ENCODE data around the gene PTPN2.

The PTPN2 gene

GRCh38 chr18:12857991-12858544, 26.0 kb downstream of the PTPN2 start:
- Histone ChIP-seq H3K9ac (ENCODE audit: insufficient read length) (no peak overlapping the region), H3K9me3 (ENCODE audit: low read depth, low read length) (no peaks in the 10 kb centered on the region), H3K4me3 (no peak overlapping the region), H3K27ac (no peak overlapping the region), H3K36me3 (ENCODE audit: insufficient read depth, low read length) (no peaks in the 10 kb centered on the region; the same call in none of the 2 replicates)
- TF ChIP-seq EZH2 (IDR thresholded peaks at IDR 0.05), result no peak
- no peak for TF ChIP-seq POLR2AphosphoS5 (IDR thresholded peaks at IDR 0.05; ENCODE audit: borderline replicate concordance, low read depth, low read length)
- no peak for TF ChIP-seq FOXP2 (optimal IDR thresholded peaks at IDR 0.05; ENCODE audit: control extremely low read depth, extremely low read length, insufficient read depth)
- DNase-seq (ENCODE audit: low read depth, low spot score), result no peak

GRCh38 chr18:12857215-12857905, 26.7 kb downstream of the PTPN2 start:
- no peak overlapping the region for H3K9ac ChIP-seq (ENCODE audit: insufficient read length)
- TF ChIP-seq FOXP2 (optimal IDR thresholded peaks at IDR 0.05; ENCODE audit: control extremely low read depth, extremely low read length, insufficient read depth), result no peak
- no peak for TF ChIP-seq POLR2AphosphoS5 (IDR thresholded peaks at IDR 0.05; ENCODE audit: borderline replicate concordance, low read depth, low read length)
- TF ChIP-seq EZH2 (IDR thresholded peaks at IDR 0.05), result no peak
- no peaks in the 10 kb centered on the region; the same call in none of the 2 replicates for H3K36me3 ChIP-seq (ENCODE audit: insufficient read depth, low read length)
- no peak overlapping the region for H3K27ac ChIP-seq
- H3K9me3 ChIP-seq (ENCODE audit: low read depth, low read length), result no peaks in the 10 kb centered on the region
- H3K4me3 ChIP-seq, result no peak overlapping the region
- no peak for DNase-seq (ENCODE audit: low read depth, low spot score)

GRCh38 chr18:12855916-12856315, 28.1 kb downstream of the PTPN2 start:
- Histone ChIP-seq H3K4me3 (no peak overlapping the region), H3K27ac (no peak overlapping the region), H3K36me3 (ENCODE audit: insufficient read depth, low read length) (no peaks in the 10 kb centered on the region; the same call in none of the 2 replicates), H3K9me3 (ENCODE audit: low read depth, low read length) (no peaks in the 10 kb centered on the region), H3K9ac (ENCODE audit: insufficient read length) (no peak overlapping the region)
- no peak for DNase-seq (ENCODE audit: low read depth, low spot score)
- TF ChIP-seq POLR2AphosphoS5 (IDR thresholded peaks at IDR 0.05; ENCODE audit: borderline replicate concordance, low read depth, low read length) (no peak), EZH2 (IDR thresholded peaks at IDR 0.05) (no peak), FOXP2 (optimal IDR thresholded peaks at IDR 0.05; ENCODE audit: control extremely low read depth, extremely low read length, insufficient read depth) (no peak)

DNA sequence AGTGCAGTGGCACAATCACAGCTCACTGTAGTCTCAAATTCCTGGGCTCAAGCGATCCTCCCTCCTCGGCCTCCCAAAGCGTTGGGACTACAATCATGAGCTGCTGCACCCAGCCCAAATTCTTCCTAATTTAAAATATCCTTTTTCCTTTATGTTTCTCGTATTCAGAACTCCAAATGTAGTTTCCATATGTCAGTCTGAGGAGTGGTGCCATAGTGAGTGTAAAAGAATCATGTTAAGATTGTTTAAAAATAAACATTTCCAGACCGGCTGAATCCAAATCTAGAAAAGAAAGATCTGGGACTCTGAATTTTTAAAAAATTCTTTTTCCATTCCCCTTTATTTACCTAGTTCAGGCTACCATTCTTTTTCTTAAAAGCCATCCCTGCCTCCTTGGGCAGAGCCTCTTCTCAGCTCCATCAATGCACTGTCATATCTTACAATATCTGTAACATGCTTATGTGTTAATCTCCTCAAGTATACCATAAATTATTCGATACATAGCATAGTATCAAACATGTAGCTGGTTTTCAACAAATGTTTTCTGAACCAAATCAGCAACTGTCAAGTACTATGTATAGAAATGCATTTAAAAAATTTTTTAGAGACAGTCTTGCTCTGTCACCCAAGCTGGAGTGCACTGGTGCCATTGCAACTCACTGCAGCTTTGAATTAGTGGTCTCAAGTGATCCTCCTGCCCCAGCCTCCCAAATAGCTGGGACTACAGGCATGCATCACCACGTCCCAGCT, 31.3 kb downstream of the PTPN2 start:
- Histone ChIP-seq H3K4me3 (no peak overlapping the region), H3K36me3 (ENCODE audit: insufficient read depth, low read length) (peaks cover 5% of the 10 kb centered on the region), H3K27ac (no peak overlapping the region), H3K9ac (ENCODE audit: insufficient read length) (no peak overlapping the region), H3K9me3 (ENCODE audit: low read depth, low read length) (no peaks in the 10 kb centered on the region)
- no peak for DNase-seq (ENCODE audit: low read depth, low spot score)
- TF ChIP-seq FOXP2 (optimal IDR thresholded peaks at IDR 0.05; ENCODE audit: control extremely low read depth, extremely low read length, insufficient read depth) (no peak), EZH2 (IDR thresholded peaks at IDR 0.05) (no peak)

- H3K36me3 ChIP-seq (ENCODE audit: insufficient read depth, low read length), result peaks cover 5% of the 10 kb centered on the region
- TF ChIP-seq EZH2 (IDR thresholded peaks at IDR 0.05) (no peak), FOXP2 (optimal IDR thresholded peaks at IDR 0.05; ENCODE audit: control extremely low read depth, extremely low read length, insufficient read depth) (no peak), POLR2AphosphoS5 (IDR thresholded peaks at IDR 0.05; ENCODE audit: borderline replicate concordance, low read depth, low read length) (no peak)
- H3K4me3 ChIP-seq, result no peak overlapping the region
- H3K9me3 ChIP-seq (ENCODE audit: low read depth, low read length), result no peaks in the 10 kb centered on the region
- H3K9ac ChIP-seq (ENCODE audit: insufficient read length), result no peak overlapping the region
- DNase-seq (ENCODE audit: low read depth, low spot score), result no peak
- H3K27ac ChIP-seq, result no peak overlapping the region
Measured at GRCh38 chr18:12851716-12852115, 32.3 kb downstream of the PTPN2 start.

DNA sequence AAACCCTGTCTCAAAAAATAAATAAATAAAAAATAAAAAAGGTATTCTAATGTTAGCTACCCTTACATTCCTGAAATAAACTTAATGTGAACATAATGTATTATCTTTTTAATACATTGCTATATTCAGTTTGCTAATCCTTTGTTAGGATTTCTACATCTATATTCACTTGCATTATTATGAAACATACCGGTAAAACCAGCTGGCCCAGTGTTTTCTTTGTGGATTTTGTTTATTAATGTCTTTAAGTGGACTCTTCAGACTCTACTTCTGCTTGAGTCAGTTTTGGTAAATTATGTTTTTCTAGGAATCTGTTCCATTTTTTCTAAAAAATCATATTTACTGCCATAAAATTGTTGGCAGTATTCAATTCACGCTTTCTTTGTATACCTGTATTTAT, 34.5 kb downstream of the PTPN2 start:
- H3K9ac ChIP-seq (ENCODE audit: insufficient read length), result no peak overlapping the region
- TF ChIP-seq EZH2 (IDR thresholded peaks at IDR 0.05) (no peak), FOXP2 (optimal IDR thresholded peaks at IDR 0.05; ENCODE audit: control extremely low read depth, extremely low read length, insufficient read depth) (no peak)
- no peak for DNase-seq (ENCODE audit: low read depth, low spot score)
- no peak overlapping the region for H3K4me3 ChIP-seq
- H3K27ac ChIP-seq, result no peak overlapping the region
- no peaks in the 10 kb centered on the region for H3K9me3 ChIP-seq (ENCODE audit: low read depth, low read length)
- peaks cover 8% of the 10 kb centered on the region; the same call in 1 of the 2 replicates for H3K36me3 ChIP-seq (ENCODE audit: insufficient read depth, low read length)

- peaks cover 8% of the 10 kb centered on the region; the same call in 1 of the 2 replicates for H3K36me3 ChIP-seq (ENCODE audit: insufficient read depth, low read length)
- TF ChIP-seq FOXP2 (optimal IDR thresholded peaks at IDR 0.05; ENCODE audit: control extremely low read depth, extremely low read length, insufficient read depth), result no peak
- TF ChIP-seq POLR2AphosphoS5 (IDR thresholded peaks at IDR 0.05; ENCODE audit: borderline replicate concordance, low read depth, low read length), result no peak
- TF ChIP-seq EZH2 (IDR thresholded peaks at IDR 0.05), result no peak
- no peak overlapping the region for H3K4me3 ChIP-seq
- H3K9ac ChIP-seq (ENCODE audit: insufficient read length), result no peak overlapping the region
- DNase-seq (ENCODE audit: low read depth, low spot score), result no peak
- H3K9me3 ChIP-seq (ENCODE audit: low read depth, low read length), result no peaks in the 10 kb centered on the region
- H3K27ac ChIP-seq, result peak overlapping the region; percentile 45
Measured at GRCh38 chr18:12848405-12848804, 35.6 kb downstream of the PTPN2 start.

GRCh38 chr18:12844391-12844790, 39.6 kb downstream of the PTPN2 start:
- Histone ChIP-seq H3K36me3 (ENCODE audit: insufficient read depth, low read length) (peaks cover 8% of the 10 kb centered on the region; the same call in 1 of the 2 replicates), H3K4me3 (no peak overlapping the region), H3K9me3 (ENCODE audit: low read depth, low read length) (no peaks in the 10 kb centered on the region), H3K9ac (ENCODE audit: insufficient read length) (no peak overlapping the region), H3K27ac (no peak overlapping the region)
- TF ChIP-seq FOXP2 (optimal IDR thresholded peaks at IDR 0.05; ENCODE audit: control extremely low read depth, extremely low read length, insufficient read depth) (no peak), EZH2 (IDR thresholded peaks at IDR 0.05) (no peak), POLR2AphosphoS5 (IDR thresholded peaks at IDR 0.05; ENCODE audit: borderline replicate concordance, low read depth, low read length) (no peak)
- DNase-seq (ENCODE audit: low read depth, low spot score), result no peak

Data from SK-N-MC (cell line).